ENCODE data around the gene EP400.
A peak's percentile ranks its signal among the peaks of the same experiment; 100 is the strongest.

EP400 gene

DNA sequence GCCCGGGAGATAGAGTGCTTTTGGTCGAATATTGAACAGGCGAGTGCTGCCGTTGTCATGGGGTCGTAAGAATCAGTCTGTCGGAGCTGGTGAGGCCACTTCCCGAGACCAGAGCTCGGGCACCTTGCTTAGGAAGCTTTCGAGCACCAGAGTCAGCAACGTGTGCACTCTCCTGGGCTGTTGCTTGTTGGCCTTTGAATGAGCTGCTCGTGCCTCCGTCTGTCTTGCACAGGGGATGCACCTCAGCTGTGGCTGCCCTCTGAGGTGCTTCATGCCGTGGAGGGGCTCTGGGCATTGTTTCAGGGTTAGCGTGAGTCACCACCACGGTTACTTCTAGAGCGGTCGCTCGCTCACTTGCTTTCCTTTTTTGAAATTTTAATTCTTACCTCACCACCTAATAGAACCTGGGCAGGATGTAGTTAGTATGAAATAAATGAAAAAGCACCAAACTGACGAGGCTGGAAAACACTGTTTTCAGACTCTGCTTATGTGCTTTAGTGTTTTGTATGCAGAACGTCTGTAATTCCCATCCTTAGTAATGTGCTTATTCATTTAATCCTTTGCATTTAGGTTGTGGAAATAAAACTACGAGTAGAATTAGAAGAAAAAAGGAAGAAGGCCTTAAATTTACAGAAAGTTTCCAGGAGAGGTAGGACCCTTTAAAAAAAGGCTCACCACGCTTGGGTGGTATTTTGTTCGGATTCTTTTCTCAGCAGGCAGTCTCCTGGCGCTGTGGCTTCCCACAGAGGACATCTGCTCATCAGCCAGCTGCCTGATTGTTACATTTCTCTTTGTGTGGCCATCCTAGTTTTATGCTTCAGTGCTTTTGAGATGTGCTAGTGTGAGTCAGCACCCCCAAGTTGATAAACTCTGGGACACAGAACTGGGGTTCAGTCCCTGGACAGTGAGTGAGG, 40.6 kb downstream of the EP400 start:
- DNase-seq, result peak; percentile 93

DNA sequence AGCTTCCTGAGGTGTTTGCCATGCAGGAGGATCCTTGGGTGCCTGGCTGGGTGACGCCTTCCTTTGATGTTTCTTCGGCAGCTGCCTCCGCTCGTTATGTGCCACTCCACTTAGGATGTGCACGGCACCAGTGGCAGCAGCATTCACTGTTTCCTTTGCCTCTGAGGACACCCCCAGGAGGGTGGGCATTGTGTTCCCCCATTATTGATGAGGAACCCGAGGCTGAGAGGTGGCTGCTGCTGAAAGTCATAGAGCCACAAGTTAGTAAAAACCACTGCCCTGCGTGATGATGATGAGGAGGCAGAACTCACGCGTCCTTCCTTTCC, 41.2 kb downstream of the EP400 start:
- no peak for DNase-seq

DNA sequence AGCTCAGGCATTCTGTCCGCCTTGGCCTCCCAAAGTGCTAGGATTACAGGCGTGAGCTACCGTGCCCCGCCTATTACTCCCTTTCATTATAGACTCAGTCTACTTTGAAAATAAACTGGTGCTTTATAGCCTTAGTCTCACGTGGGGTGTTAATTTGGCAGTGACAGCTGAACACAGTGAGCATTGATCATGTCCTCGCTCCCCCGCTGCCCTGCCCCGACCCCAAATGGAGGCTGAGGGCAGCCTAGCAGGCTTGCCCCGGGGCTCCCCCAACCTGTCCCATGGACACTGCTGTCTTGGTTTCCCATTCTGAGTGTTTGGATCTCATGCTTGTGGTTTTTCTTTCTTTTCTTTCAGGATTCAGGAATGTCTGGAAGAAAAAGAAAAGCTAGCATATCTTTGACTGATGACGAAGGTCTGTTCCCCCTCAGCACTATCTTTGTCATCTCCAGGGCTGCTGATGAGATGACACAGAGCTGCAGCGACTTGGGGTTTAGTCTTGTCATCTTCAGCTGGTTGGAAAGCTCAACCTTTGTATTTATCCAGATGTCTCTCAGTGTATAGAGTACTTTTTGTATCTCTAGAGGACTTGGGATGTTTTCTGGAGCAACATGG, 42.2 kb downstream of the EP400 start:
- DNase-seq, result no peak

DNA sequence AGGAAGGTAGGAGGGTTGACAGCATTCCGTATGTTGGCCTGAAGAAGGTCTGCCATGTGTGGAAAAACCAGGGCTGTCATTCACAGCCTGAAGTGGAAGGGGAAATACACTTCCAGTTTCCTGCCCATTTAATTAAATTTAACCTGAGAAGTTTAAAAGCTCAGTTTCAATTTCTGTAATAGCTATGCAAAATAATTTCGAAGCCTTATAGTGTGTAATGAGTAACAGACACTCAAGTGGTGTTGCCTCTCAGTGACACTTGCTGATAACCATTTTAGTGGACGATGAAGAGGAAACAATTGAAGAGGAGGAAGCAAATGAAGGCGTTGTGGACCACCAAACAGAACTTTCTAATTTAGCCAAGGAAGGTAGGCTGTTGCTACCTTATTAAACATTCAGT, 44.8 kb downstream of the EP400 start:
- DNase-seq, result no peak

DNA sequence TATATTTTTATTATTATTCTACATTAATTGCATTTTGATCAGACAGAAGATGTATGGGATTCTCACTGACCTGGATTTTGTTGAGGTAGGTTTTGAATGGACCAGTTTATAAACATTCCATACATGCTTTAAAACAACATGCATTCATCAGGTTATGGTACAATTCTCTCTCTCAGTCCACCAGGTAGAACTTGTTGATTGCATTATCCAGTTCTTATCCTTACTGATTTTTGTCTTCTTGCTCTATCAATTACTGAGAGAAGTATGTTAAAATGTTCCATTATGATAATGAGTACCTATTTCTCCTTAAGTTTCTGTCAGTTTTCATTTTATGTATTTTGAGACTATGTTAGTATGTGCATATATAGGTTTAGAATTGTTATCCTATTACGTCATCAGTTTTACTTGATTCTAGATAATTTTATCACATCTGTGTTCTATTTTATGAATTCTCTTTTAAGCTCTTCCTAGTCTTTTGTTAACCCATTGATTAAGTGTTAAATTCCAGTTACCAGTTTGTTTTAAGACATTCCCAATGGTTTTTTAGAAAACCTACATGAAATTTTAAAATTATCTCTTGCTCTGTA, 50.6 kb downstream of the EP400 start:
- no peak for DNase-seq

DNA sequence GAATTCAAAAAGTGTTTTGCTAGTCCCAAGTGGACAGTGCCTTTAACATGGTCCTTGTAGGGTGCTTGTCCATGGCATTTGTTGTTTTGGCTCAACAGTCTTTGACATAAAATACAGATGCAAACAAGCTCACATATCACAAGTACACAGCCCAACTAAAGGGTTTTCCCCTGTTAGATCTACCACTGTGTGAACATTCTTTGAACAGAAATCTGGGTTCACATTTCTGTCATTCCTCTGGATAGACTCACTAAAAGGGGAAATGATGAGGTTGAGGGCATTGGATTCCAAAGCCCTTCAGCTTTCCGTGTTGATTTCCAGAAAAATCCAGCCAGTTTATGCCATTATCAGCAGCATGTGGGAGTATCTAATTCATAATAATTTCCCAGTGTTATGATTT, 54.1 kb downstream of the EP400 start:
- DNase-seq, result no peak

DNA sequence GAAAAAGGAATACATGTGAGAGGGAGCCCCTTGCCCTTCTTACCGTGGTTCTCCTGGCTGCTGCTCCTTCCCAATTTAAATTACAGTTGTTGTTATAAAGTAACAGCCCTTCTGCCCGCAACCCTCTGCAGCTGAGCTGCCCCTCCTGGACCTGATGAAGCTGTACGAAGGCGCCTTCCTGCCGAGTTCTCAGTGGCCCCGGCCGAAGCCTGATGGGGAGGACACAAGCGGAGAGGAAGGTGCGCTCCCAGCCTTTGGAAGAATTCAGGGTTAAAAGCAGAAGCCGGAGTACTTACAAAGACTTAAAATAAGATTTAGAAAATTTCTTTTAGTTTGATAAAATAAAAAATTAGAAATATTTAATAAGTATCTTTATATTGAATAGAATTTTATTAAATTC, 55.2 kb downstream of the EP400 start:
- no peak for DNase-seq

DNA sequence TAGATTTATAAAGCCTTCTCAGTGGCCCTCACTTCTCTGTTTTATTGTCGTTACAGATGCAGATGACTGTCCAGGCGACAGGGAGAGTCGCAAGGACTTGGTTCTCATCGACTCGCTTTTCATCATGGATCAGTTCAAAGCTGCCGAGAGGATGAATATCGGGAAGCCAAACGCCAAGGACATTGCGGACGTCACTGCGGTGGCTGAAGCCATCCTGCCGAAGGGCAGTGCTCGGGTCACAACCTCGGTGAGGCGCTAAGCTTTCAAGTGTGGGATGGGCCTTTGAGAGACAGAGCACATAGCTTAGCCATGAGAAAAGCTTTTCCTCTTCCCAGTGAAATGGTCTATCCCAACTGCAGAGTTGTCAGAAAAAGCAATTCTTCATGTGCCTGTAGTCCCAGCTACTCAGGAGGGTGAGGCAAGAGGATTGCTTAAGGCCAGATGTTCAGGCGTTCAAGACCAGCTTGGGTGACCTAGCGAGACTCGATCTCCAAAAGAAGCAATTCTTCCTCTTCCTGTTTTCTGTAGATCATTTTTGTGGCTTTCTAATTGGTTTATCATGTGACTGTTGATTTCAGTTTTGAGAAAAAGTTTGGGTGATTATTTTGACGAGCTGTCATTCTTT, 56.4 kb downstream of the EP400 start:
- DNase-seq, result no peak

DNA sequence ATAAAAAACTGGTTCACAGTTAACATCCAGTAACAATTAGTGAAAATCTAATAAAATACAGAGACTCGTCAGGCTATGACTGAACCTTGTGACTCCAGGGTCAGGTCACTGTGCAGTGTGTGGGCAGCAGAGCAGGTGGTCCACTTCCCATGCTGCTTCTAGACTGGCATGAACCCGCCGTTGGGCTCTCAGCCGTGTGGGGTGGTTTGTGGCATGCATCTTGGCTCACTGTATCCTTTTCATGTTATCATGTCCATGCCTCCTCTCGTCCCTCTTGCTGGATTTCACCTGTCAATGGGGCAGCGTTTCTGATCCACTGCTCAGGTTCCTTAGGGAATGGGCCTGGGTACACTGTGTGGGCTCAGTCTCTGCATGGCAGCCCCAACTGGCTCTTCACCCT, 57.3 kb downstream of the EP400 start:
- no peak for DNase-seq

DNA sequence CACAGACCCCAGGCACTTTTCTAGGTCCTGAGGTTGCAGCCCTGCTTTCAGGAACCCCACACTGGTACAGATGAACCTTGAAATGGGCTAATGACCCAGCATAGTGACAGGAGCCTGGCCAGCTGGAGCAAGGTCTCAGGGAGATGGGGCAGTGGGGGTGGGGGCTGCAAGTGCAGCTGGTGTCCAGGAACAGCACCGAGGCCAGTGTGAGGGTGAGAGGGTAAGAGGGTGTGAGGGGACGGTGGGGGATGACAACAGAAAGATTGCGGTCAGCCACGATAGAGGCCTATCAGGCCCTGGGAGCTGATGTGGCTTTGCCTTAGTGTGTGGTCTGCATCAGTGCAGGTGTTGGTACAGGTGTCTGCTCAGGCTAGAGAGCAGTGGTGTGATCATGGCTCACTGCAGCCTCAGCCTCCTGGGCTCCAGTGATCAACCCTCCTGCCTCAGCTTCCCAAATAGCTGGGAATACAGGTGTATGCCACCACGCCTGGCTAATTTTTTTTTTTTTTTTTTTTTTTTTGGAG, 59.7 kb downstream of the EP400 start:
- DNase-seq, result no peak

DNA sequence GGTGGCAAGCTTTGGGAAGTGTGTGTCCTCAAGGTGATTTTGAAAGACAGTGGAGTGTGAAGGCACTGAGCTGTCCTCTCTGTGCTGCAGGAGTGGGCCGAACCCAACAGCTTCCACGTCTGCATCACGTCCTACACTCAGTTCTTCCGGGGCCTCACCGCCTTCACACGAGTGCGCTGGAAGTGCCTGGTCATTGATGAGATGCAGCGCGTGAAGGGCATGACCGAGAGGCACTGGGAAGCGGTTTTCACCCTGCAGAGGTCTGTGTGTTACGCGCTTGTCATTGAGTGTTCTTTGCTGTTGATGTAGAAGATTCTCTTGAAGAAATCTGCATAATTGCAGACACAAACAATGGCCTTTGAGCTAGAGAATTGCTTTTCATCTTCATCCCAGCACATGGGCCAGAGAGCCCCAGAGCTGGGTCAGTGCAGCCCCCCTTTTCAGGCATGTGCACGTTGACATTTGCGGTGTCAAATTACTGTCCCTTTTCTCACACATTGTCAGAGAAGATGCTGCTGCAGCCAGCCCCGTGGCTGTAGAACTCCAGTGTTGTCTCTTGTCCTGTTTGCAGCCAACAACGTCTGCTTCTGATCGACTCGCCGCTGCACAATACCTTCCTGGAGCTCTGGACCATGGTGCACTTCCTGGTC, 63.3 kb downstream of the EP400 start:
- no peak for DNase-seq

DNA sequence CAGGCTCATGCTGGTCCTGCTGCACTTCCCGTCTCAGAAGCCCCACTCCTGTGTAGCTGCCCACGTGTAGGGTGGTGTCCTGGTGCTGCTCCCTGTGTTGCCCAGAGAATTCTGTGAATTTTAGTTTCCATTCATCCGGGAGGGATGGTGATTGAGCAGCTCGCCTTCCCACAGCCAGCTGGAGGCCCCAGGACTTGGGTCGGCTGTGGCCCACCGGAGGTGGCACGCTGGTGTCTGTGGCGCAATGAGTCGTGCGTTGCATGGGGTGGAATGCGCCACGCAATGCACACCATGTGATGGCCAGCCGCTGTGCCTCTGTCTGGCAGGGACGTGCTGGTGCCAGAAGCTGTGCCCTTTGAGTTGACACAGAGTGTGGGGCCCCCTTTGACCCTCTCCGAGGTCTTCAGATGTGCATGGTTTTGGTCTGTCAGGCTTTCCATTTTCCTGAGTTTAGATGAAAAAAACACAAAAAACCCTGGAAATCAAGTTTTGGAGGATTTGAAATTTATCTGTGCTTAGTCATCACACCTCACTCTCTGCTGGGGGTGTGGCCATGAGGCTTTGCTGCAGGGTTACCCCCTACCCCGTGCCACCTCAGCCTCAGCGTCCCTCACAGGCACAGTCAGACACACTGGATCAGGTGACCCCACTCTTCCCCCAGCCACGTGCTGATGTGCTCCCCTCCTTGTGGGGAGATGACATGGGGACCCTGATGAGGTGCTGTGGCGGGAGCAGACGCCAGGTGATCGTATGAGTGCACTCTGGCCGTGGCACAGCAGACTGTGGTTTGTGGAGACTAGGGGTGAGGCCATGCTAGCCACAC, 64.6 kb downstream of the EP400 start:
- DNase-seq, result no peak

DNA sequence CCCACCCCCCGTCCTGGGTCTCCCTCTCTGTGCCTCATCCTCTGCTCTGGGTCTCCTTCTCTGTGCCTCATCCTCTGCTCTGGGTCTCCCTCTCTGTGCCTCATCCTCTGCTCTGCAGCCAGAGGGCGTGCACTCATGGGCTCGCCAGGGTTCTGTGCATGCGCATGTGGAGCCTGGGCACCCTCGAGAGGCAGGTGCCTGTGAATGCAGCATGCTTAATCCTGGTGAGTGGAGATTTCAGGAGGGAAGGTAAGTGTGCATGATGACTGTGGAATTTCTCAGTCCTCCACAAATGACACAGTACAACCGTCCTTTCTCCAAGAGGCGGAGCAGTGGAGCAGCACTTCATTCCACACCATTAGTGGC, 65.2 kb downstream of the EP400 start:
- no peak for DNase-seq

DNA sequence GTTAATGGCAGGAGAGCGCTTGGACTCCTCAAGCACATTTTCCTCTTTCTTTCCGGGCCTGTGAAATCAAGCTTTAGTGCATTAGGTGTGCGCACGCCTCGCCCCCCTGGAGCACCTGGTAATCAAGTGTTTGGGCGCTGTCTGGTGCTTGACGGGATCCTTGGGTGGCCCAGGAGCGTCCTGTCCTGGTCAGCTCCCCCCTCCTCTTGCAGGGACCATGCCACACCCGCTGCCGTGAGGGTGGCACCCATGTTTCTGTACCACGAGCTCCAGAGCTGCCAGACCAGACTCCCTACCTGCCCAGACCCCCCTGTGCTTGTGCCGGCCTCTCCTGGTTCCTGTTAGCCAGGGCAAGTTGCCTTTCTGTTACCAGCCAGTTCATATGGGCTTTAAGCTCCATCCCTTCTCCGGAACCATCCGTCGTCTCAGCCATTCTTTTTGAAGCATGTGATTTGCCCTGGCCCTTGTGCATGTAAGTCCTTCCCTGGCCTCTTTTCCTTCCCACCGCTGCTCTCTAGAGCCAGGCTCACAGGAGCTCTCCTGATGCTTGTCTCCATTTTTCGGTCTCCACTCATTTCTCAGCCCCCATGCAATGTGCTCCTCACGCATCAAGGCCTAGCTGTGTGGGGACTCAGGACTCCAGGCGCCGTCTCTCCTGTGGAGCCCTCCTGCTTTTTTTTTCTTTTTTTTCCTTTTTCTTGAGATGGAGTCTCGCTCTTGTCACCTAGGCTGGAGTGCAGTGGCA, 66.1 kb downstream of the EP400 start:
- no peak for DNase-seq

DNA sequence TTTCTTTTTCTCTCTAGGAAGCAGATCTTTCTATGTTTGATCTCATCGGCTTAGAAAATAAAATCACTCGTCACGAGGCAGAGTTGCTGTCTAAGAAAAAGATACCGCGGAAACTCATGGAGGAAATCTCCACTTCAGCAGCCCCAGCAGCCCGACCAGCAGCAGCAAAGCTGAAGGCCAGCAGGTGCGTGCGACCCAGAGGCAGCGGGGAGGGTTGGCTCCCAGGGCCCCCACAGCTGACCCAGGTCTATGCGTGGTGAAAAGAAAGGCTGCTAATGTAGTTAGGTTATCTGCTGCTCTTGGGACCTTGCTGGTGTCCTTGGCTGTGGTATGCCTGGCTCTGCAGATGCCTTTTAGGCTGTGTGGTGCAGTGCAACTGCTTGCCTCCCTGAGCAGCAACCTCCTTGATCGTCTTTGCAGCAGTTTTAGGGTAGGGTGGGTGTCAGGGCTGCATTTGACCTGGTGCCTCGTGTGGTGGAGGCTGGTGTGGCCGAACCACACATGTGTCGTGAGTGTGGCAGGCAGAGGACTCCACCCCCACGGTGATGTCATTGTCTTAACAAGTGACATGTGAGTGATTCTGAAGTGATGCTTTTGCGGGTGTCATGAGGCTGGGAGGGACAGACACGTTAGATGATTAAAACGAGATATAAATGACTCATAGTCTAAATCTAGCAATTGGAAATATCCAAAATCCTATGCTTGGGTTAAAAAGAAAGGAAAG, 68.6 kb downstream of the EP400 start:
- no peak for DNase-seq

DNA sequence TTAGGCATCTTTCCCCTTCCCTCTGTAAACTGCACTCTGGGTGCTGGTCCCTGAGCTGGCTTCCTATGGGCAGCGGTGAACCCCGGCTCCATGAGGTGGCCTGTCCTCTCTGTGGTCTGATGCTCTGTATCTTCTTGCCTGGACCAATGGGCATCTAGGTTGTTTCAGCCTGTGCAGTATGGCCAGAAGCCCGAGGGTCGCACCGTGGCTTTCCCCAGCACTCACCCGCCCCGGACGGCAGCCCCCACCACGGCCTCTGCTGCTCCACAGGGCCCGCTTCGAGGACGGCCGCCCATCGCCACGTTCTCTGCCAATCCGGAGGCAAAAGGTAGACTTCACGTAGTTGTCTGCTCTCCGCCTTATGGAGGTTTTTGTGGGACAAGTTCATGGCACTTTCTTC, 70.1 kb downstream of the EP400 start:
- no peak for DNase-seq

DNA sequence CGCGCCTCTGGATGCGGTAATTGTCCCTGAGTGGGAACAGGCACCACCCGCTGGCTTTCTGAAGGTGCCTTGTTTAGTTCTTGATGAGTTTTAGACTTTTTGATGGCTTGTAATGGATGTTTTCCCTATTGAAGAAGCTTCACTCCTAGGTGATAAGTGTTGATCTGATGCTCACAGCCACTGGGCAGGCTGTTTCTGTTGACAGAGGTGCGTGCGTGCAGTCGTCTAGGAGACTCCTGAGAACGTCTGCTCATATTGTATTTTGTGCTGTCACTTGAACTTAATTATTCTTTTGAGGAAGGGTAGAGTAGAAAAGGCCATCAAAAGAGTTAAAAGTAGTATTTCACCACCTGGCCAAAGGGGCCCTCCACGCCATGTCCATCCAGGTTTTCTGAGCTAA, 70.5 kb downstream of the EP400 start:
- no peak for DNase-seq

DNA sequence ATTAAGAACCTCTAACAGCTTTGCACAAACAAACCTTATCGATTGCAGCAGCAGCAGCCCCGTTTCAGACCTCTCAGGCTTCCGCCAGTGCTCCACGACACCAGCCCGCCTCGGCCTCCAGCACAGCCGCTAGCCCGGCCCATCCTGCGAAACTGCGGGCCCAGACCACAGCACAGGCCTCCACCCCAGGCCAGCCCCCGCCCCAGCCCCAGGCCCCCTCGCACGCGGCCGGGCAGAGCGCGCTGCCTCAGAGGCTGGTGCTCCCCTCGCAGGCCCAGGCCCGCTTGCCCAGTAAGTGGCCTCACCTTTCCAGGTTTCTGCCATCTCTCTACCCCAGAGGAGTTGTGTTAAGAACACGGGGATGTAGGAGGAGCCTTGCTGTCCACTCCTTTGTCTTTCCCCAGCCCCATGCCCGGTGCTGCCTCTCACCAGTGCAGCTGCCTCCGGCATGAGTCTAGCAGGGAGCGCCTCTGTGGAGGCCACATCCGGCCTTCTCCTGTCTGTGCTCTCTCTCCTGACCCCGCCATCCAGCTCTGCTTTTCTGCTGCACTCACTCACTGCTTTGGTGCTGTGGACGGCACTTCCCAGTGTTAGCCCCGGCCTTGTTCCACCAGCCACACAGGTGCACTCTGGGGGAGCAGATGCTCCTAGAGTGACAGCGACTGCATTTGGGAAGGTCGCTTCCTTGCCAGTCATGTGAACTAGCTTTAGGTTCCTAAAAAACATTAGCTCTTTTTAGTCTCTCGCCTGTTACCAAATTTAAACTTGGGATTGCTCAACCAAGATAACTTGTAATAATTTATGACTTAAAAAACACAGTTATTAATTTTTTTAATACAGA, 71.5 kb downstream of the EP400 start:
- DNase-seq, result no peak

DNA sequence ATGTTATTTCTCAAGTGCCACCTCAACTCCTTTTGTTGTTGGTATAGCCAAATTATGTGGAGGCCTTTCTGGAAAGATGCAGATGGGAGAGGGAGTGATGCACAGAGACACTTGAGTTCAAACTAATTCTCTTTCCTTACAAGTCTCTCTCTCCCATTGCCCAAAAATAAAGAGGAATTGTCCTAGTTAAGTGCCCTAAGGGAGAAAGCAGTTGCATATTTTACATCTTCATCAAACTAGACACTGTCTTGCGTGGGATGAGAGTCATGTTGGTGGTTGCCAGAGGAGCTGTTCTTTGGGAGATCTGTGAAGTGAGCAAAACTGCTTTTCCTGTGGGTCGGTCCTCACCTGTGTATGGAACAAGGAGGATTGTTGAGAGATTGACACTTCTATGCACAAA, 72.2 kb downstream of the EP400 start:
- DNase-seq, result no peak

DNA sequence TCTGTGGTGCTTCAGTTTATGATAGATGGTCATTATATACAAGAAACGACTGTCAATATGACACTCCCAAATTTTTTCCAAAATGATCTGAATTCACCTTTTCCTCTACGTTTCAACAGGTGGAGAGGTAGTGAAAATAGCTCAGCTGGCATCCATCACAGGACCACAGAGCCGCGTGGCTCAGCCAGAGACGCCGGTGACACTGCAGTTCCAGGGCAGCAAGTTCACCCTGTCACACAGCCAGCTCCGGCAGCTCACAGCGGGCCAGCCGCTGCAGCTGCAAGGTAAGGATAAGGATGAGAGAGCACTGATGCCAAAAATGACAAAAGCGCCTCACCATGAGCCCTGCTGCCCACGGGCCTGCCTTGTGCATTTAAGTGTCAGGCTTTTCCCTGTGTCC, 73.9 kb downstream of the EP400 start:
- no peak for DNase-seq
